ENCODE data around the gene BHMT. TPM values are rescaled to one million over a fixed set of nuclear protein-coding genes. Genes with fewer than 3 reads are reported as not detected.

BHMT gene
- not detected for total RNA-seq

- 53% methylated on average over 25 of the region's 32 CpGs; no CpG with 5 or more reads in 1 of the 2 donors for WGBS, 2 donors (ENCODE audit: low coverage in 1 of 2)
- Histone ChIP-seq H3K27ac (no peak within 1 kb of the TSS), H3K36me3 (no peaks in the 10 kb centered on the region), H3K9me3 (no peaks in the 10 kb centered on the region), H3K27me3 (peaks cover 56% of the 10 kb centered on the region), H3K4me1 (peaks cover 0 to 15% (median 8%) of the 10 kb centered on the region in 4 donors), H3K4me3 (no peak within 1 kb of the TSS)
- intact Hi-C loops (cut with DNase I; ENCODE audit: low total_unique reads) = no loop called here
- in situ Hi-C loops (cut with MboI; ENCODE audit: low pct_ligation_motif_present in 1 of 4, low pct_unique_long_range_greater_than_20kb in 1 of 4, low sequenced_read_pairs in 3 of 4) = no loop called here
- DNase-seq = no peak
- TF ChIP-seq CTCF (IDR thresholded peaks at IDR 0.05) (no peak), POLR2A (IDR thresholded peaks at IDR 0.05) (no peak), EP300 (IDR thresholded peaks at IDR 0.05; ENCODE audit: low read depth) (no peak), POLR2AphosphoS5 (IDR thresholded peaks at IDR 0.05) (no peak)
Observed at GRCh38 chr5:79111387-79111959, at the start of gene BHMT. BHMT (plus strand) TSS chr5:79111809; CDS start chr5:79111886, 77 bp downstream.

- Histone ChIP-seq H3K9me3 (no peaks in the 10 kb centered on the region), H3K4me1 (no peaks in the 10 kb centered on the region), H3K4me3 (no peak overlapping the region), H3K36me3 (no peaks in the 10 kb centered on the region), H3K27ac (no peak overlapping the region), H3K27me3 (no peaks in the 10 kb centered on the region)
- no peak for DNase-seq
- 60 to 68% methylated on average over 1 to 3 of the region's 3 CpGs for WGBS, 2 donors (ENCODE audit: low coverage in 1 of 2)
- in situ Hi-C loops (cut with MboI; ENCODE audit: low pct_ligation_motif_present in 1 of 4, low pct_unique_long_range_greater_than_20kb in 1 of 4, low sequenced_read_pairs in 3 of 4) (no loop called here), intact Hi-C loops (cut with DNase I; ENCODE audit: low total_unique reads) (no loop called here)
- TF ChIP-seq POLR2A (IDR thresholded peaks at IDR 0.05) = no peak
Observed at GRCh38 chr5:79062436-79062835, 49.2 kb upstream of the BHMT start.

- Histone ChIP-seq H3K4me3 (peak within 1 kb of the TSS in 3 of 4 donors; percentile 30 to 36 (median 32)), H3K9me3 (no peaks in the 10 kb centered on the region), H3K27ac (peak within 1 kb of the TSS in 3 of 4 donors; percentile 41 to 59 (median 42)), H3K27me3 (peaks cover 12% of the 10 kb centered on the region), H3K36me3 (no peaks in the 10 kb centered on the region), H3K4me1 (peaks cover 0 to 5% (median 0%) of the 10 kb centered on the region in 4 donors)
- peak; percentile 8 for DNase-seq
- intact Hi-C loops (cut with DNase I; ENCODE audit: low total_unique reads) (no loop called here), in situ Hi-C loops (cut with MboI; ENCODE audit: low pct_ligation_motif_present in 1 of 4, low pct_unique_long_range_greater_than_20kb in 1 of 4, low sequenced_read_pairs in 3 of 4) (no loop called here)
- WGBS, 2 donors (ENCODE audit: low coverage in 1 of 2) = 68 to 84% methylated on average over 5 to 38 of the region's 79 CpGs
- TF ChIP-seq CTCF (IDR thresholded peaks at IDR 0.05) (no peak), POLR2AphosphoS5 (IDR thresholded peaks at IDR 0.05) (no peak), POLR2A (IDR thresholded peaks at IDR 0.05) (no peak), EP300 (IDR thresholded peaks at IDR 0.05; ENCODE audit: low read depth) (no peak)
Observed at GRCh38 chr5:79069488-79070349, 41.9 kb upstream of the BHMT start, which contains the start of the genes BHMT2 and DMGDH. BHMT2 (plus strand) TSS chr5:79069767; CDS start chr5:79069783, 16 bp downstream. DMGDH (minus strand) TSS chr5:79069674; CDS start chr5:79069620, 54 bp downstream.

- H3K4me3 ChIP-seq = peak overlapping the region in 1 of 4 donors; percentile 32
- 57% methylated on average over 9 of the region's 9 CpGs; no CpG with 5 or more reads in 1 of the 2 donors for WGBS, 2 donors (ENCODE audit: low coverage in 1 of 2)
Observed at GRCh38 chr5:79070350-79070667, 41.3 kb upstream of the BHMT start.

More at GRCh38 chr5:79070350-79070667, 41.3 kb upstream of the BHMT start:
- DNase-seq = no peak
- in situ Hi-C loops (cut with MboI; ENCODE audit: low pct_ligation_motif_present in 1 of 4, low pct_unique_long_range_greater_than_20kb in 1 of 4, low sequenced_read_pairs in 3 of 4) (no loop called here), intact Hi-C loops (cut with DNase I; ENCODE audit: low total_unique reads) (no loop called here)
- TF ChIP-seq CTCF (IDR thresholded peaks at IDR 0.05) (no peak), EP300 (IDR thresholded peaks at IDR 0.05; ENCODE audit: low read depth) (no peak), POLR2AphosphoS5 (IDR thresholded peaks at IDR 0.05) (no peak), POLR2A (IDR thresholded peaks at IDR 0.05) (no peak)
- Histone ChIP-seq H3K36me3 (no peaks in the 10 kb centered on the region), H3K4me1 (peaks cover 0 to 5% (median 0%) of the 10 kb centered on the region in 4 donors), H3K27ac (peak overlapping the region in 3 of 4 donors; percentile 41 to 59 (median 42)), H3K9me3 (no peaks in the 10 kb centered on the region), H3K27me3 (peaks cover 12% of the 10 kb centered on the region)

Measured in transverse colon (tissue), 4 donors.